ENCODE data around the gene NDUFB5. TPM values are rescaled to one million over a fixed set of nuclear protein-coding genes. Genes with fewer than 3 reads are reported as not detected.

NDUFB5 gene
- total RNA-seq, 1 experiment from 2014 or later = 78.9 TPM

- no peak for TF ChIP-seq CTCF (conservative IDR thresholded peaks at IDR 0.05)
- H3K9me3 Mint-ChIP-seq = no peaks in the 10 kb centered on the region
- Histone ChIP-seq H3K14ac (ENCODE audit: insufficient read depth, low read length) (no peak overlapping the region), H3K4ac (ENCODE audit: low read depth, low read length) (no peak overlapping the region), H4K5ac (ENCODE audit: insufficient read length, low read depth, low read length) (no peak overlapping the region), H3K23ac (ENCODE audit: insufficient read length, low read depth, low read length) (no peak overlapping the region), H2BK12ac (ENCODE audit: insufficient read length, low read depth, low read length) (no peak overlapping the region), H3K9ac (ENCODE audit: extremely low read depth, insufficient read length, low read length) (no peak overlapping the region), H3K23me2 (ENCODE audit: insufficient read length, low read depth, low read length, poor library complexity, severe bottlenecking) (no peaks in the 10 kb centered on the region), H3K27ac (ENCODE audit: insufficient read length, low read depth, low read length) (no peak overlapping the region), H3K79me1 (ENCODE audit: insufficient read depth, low read depth, low read length, poor library complexity, severe bottlenecking) (peaks cover 3% of the 10 kb centered on the region), H2AK5ac (ENCODE audit: insufficient read length, low read length) (no peak overlapping the region), H4K91ac (ENCODE audit: insufficient read length, low read depth, low read length) (no peak overlapping the region), H2BK5ac (ENCODE audit: insufficient read length, low read length) (no peak overlapping the region), H4K8ac (replicated peaks; ENCODE audit: insufficient read length, low read depth, low read length) (no peak overlapping the region), H3K4me1 (ENCODE audit: insufficient read depth, low read length) (no peaks in the 10 kb centered on the region), H2BK15ac (ENCODE audit: low read depth, low read length) (no peak overlapping the region), H3K56ac (ENCODE audit: insufficient read length, low read depth, low read length) (no peak overlapping the region), H2BK120ac (ENCODE audit: low read depth, low read length, poor library complexity, severe bottlenecking) (no peak overlapping the region), H2BK20ac (ENCODE audit: low read depth, low read length, poor library complexity, severe bottlenecking) (no peak overlapping the region), H2AFZ (ENCODE audit: low read length) (no peak overlapping the region), H4K20me1 (ENCODE audit: control insufficient read depth, insufficient read depth, insufficient read length) (no peaks in the 10 kb centered on the region), H3K4me2 (ENCODE audit: insufficient read depth, insufficient read length, low read length) (no peak overlapping the region), H3T11ph (ENCODE audit: low read length) (no peak overlapping the region), H3K18ac (ENCODE audit: insufficient read length, low read depth, low read length) (no peak overlapping the region), H3K27me3 (ENCODE audit: insufficient read depth, low read length) (no peaks in the 10 kb centered on the region), H3K9me3 (ENCODE audit: control insufficient read depth, low read depth, low read length) (no peaks in the 10 kb centered on the region), H3K79me2 (ENCODE audit: insufficient read depth, low read length) (no peaks in the 10 kb centered on the region)
- DNase-seq = no peak
- no CpG with 5 or more reads among the region's 3 CpGs for WGBS (ENCODE audit: extremely low coverage, insufficient read length, low lambda C conversion rate)
- no peak overlapping the region for H3K4me3 Mint-ChIP-seq
- H3K27me3 Mint-ChIP-seq (ENCODE audit: low read depth) = no peaks in the 10 kb centered on the region
- H3K27ac Mint-ChIP-seq = no peak overlapping the region
- H3K36me3 Mint-ChIP-seq (ENCODE audit: insufficient read depth in 1 of 3, low read depth in 3 of 3) = peaks cover 23 to 56% (median 49%) of the 10 kb centered on the region in 3 experiments; a peak in 6 of 7 replicates
- H3K4me1 Mint-ChIP-seq = no peaks in the 10 kb centered on the region
These were observed 19.9 kb downstream of the NDUFB5 start for GRCh38 chr3:179624451-179624850.

Measured in H9 (cell line).